ENCODE results near the gene ZNF664.

ZNF664 gene

GRCh38 chr12:124036171-124036598 is 63.2 kb downstream of the ZNF664 start:
- no peak for DNase-seq

GRCh38 chr12:124036657-124037109 is 63.7 kb downstream of the ZNF664 start:
- peak; percentile 48 for DNase-seq

GRCh38 chr12:124037331-124037730 is 64.3 kb downstream of the ZNF664 start:
- no peak for DNase-seq

GRCh38 chr12:124039276-124039675 is 66.3 kb downstream of the ZNF664 start:
- DNase-seq = no peak

GRCh38 chr12:124040291-124040690 is 67.3 kb downstream of the ZNF664 start:
- DNase-seq = no peak

GRCh38 chr12:124040737-124041136 is 67.7 kb downstream of the ZNF664 start:
- DNase-seq = no peak

- DNase-seq = no peak
Measured at GRCh38 chr12:124041907-124042306, 68.9 kb downstream of the ZNF664 start.

GRCh38 chr12:124044021-124044420 is 71.0 kb downstream of the ZNF664 start:
- DNase-seq = no peak

- no peak for DNase-seq
Measured at GRCh38 chr12:124044809-124045321, 71.8 kb downstream of the ZNF664 start.

- DNase-seq = no peak
Measured at GRCh38 chr12:124045671-124046455, 72.8 kb downstream of the ZNF664 start.

- no peak for DNase-seq
Measured at GRCh38 chr12:124046456-124046740, 73.4 kb downstream of the ZNF664 start.

- no peak for DNase-seq
Measured at GRCh38 chr12:124047045-124047566, 74.1 kb downstream of the ZNF664 start.

GRCh38 chr12:124049451-124050094 is 76.6 kb downstream of the ZNF664 start:
- DNase-seq = no peak

- no peak for DNase-seq
Measured at GRCh38 chr12:124053851-124054250, 80.8 kb downstream of the ZNF664 start.

GRCh38 chr12:124055066-124055465 is 82.1 kb downstream of the ZNF664 start:
- no peak for DNase-seq

GRCh38 chr12:124057691-124058090 is 84.7 kb downstream of the ZNF664 start:
- DNase-seq = no peak

GRCh38 chr12:124059752-124060151 is 86.7 kb downstream of the ZNF664 start:
- no peak for DNase-seq

Measured in activated CD8-positive, alpha-beta memory T cell treated with anti-CD3 and anti-CD28 coated beads, Interleukin-2, amount 50 U/mL, for 4 hours (primary cell).